Ureter (tissue), 1 donor: Measurements from ENCODE around the gene ZNF214. TPM values are rescaled to one million over a fixed set of nuclear protein-coding genes. Genes with fewer than 3 reads are reported as not detected.
"Not testable (repeated sequence)": the region's sequence is repeated elsewhere in the genome, so short reads cannot be mapped to it uniquely, and the experiment has no call there.

Experiments used
- DNase-seq: peaks from one replicate; pipeline ENCODE4 v3.0.0-alpha.2; 2020; ENCODE audit warnings: low spot score
- total RNA-seq: library from RNA; stranded (reverse); gene quantifications from one replicate; pipeline ENCODE4 v1.2.4, GENCODE V29; 2023
- donor health status: DM: yes; HTN: yes; CAD: no.

ZNF214 gene
- total RNA-seq, 1 donor from 2014 or later: 4.3 TPM

DNA sequence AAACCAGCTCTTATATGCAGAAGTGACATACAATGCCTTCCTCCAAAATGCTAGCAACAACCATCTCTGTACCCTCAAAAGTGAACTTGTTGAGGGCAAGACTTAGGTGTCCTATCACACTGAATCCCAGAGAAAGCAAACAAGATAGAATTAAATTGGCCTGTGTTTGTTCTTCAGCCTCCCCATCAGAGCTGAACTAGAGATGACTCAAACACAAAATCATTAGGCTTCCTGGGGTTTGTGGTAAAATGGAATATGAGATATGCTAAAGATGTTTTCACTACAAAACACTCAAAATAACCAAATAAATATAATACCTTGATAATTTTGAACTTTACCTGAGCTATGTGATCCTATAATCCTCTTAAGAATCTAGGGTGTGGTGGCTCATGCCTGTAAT is 31.6 kb downstream of the ZNF214 start:
- no peak for DNase-seq

DNA sequence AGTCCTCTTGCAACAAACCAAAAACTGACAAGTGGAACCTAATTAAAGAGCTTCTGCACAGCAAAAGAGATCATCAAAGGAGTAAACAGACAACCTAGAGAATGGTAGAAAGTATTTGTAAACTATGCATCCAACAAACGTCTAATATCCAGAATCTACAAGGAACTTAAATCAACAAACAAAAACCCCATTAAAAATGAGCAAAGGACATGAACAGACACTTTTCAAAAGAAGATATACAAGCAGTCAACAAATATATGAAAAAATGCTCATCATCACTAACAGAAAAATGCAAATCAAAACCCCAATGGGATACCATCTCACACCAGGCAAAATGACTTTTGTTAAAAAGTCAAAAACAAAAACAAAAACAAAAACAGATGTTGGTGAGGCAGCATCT is 33.7 kb downstream of the ZNF214 start:
- DNase-seq: no peak

DNA sequence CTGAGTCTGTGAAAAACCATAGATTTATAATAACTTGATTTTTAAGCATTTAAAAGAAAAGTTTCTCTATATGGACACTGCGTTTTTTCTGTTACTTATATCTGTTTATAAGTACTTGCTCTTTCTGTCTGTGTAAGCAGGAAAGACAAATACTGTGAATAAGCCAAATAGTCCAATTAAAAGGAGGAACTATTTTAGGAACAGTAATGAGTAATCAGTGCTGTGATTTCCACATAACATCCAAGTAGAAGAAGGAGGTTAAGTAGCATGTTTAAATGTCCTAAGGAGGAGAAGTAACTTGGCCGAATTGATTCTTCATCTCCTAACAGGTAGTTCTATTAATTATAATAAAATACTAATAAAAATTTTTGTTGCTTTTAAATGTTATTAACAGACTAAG is 40.8 kb downstream of the ZNF214 start:
- no peak for DNase-seq

DNA sequence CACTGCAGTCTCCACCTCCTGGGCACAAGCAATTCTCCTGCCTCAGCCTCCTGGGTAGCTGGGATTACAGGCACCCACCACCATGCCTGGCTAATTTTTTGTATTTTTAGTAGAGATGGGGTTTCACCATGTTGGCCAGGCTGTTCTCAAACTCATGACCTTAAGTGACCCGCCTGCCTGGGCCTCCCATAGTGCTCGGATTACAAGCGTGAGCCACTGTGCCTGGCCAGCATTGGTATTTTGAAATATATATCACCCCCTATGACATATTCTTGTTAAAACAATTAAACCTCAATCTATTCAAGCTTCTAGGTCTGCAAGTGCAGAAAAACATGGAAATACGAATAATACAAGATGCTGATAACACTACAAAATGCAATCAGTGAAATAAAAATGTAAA is 50.3 kb downstream of the ZNF214 start:
- not testable (repeated sequence) for DNase-seq

DNA sequence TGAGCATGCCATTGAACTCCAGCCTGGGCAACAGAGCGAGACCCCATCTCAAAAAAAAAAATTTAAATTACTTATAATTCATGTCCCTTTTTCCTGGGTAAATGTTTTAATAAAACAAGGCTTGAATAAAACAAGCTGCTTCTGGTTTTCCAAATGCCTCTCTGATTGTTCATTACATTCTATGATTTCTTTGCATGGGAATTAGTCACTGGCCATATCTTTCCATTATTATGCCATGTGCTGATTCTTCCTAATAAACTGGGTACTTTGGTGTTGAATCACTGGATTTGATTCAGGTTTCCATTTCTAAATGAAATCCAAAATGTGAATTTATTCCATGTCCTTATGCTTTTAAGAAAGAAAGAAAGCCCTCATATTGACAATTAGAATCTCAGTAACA is 51.3 kb downstream of the ZNF214 start:
- no peak for DNase-seq

DNA sequence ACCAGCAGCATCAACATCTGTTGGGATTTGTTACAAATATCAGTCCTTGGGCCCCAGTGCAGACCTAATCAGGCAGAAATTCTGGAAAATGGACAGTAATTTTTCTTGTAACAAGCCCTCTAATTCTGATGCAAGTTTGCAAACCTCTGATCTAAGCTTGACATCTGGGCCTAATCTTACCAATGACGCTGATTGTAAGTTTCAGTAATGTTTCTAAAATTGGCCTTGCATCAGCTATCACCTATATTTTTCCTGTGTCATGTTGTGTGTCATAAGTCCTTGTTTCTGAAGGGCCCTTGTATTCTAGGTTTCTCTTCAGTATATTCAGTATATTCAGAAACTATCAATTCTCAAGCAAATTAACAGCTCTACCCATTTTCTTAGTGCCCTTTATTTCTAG is 57.5 kb downstream of the ZNF214 start:
- no peak for DNase-seq

DNA sequence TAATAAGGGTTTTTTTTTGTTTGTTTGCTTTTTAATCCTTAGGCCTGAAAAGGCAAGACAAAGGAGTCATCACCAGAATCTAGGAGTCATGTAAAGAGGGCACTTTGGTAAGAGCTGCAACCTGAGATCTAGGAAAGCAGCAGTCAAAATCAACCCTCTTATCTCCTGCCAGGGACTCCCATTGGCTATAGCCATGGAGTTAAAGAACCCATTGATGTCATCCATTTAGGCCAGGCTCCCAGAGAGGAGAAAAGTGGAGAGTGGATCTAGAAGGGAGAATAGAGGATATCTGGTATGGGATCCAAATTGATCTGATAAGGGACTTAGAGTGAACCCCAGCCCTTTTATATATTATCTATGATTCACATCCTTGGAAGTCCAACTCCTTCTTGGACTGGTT is 58.0 kb downstream of the ZNF214 start:
- DNase-seq: no peak

DNA sequence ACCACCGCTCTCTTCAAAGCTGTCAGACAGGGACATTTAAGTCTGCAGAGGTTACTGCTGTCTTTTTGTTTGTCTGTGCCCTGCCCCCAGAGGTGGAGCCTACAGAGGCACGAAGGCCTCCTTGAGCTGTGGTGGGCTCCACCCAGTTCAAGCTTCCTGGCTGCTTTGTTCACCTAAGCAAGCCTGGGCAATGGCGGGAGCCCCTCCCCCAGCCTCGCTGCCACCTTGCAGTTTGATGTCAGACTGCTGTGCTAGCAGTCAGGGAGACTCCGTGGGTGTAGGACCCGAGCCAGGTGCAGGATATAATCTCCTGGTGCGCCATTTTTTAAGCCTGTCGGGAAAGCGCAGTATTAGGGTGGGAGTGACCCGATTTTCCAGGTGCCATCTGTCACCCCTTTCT is 65.9 kb downstream of the ZNF214 start:
- not testable (repeated sequence) for DNase-seq

Other genes starting within 250 kb of the ZNF214 start
- 1.7 TPM for gene OR2AG2, start 248.4 kb downstream of the ZNF214 start, total RNA-seq
- not detected for gene OR2AG1, start 237.3 kb downstream of the ZNF214 start, total RNA-seq
- gene OR6A2, start 220.7 kb downstream of the ZNF214 start, total RNA-seq: 0.68 TPM
- gene OR10A5, start 174.7 kb downstream of the ZNF214 start, total RNA-seq: not detected
- gene OR10A2, start 157.3 kb downstream of the ZNF214 start, total RNA-seq: not detected
- not detected for gene OR10A4, start 143.7 kb downstream of the ZNF214 start, total RNA-seq
- 1.0 TPM for gene OR2D2, start 127.8 kb downstream of the ZNF214 start, total RNA-seq
- not detected for gene OR2D3, start 99.3 kb downstream of the ZNF214 start, total RNA-seq
- gene ZNF215, start 93.9 kb downstream of the ZNF214 start, total RNA-seq: 9.6 TPM
- 0.57 TPM for gene NLRP14, start 133 bp upstream of the ZNF214 start, total RNA-seq
- not detected for gene RBMXL2, start 68.7 kb upstream of the ZNF214 start, total RNA-seq
- gene SYT9, start 231.6 kb upstream of the ZNF214 start, total RNA-seq: 0.60 TPM